22Rv1 (cell line): ENCODE data around the gene COPS6.

Experiments used
- H3K27ac ChIP-seq: fragments of 450-650 bp; 2 replicates; pipeline ENCODE4 v1.5.1; 2017
- CTCF ChIP-seq: fragments of 450-650 bp; IDR thresholded peaks from 2 replicates; pipeline ENCODE4 v1.5.1; 2017; ENCODE audit warnings: mild to moderate bottlenecking
- ZFX ChIP-seq: fragments of 450-650 bp; IDR thresholded peaks from 2 replicates; pipeline ENCODE4 v1.6.1; 2017; ENCODE audit warnings: antibody characterized with exemption, borderline replicate concordance

Gene COPS6

DNA sequence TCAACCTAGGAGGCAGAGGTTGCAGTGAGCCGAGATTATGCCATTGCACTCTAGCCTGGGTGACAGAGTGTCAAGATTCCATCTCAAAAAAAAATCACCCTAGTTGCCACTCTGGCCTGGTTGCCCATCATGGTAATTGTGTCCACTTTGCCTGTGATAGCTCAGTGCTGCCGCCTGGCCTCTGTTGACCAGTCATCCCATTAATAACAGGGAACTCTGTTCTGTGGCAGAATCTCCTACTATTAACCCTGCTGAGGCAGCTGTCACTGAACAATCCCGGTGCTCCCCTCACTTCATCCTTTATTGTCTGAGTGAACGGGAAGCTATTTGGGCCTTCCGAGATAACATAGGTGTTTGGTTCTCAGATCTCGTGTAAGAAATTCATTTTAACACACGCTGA is 21.8 kb upstream of the COPS6 start:
- no peak overlapping the region for H3K27ac ChIP-seq
- TF ChIP-seq CTCF (no peak), ZFX (no peak)

DNA sequence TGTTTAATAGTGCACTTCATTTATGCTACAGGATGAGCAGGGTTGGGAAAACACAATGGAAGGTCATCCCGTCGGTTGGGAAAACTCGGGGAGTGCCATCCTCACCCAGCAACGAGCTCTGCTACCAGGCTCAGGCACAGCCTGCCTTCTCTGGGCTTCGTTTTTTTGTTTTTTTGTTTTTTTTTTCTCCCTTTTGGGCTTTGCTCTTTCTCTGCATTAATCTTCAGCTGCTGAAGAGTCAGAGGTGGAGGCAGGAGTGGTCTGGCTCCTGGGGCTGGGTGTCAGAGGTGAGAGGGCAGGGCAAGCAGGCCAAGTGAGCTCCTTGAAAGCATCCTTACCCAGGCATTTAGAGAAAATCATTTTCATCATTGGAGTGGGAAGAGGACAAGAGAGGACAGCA is 18.8 kb upstream of the COPS6 start:
- no peak overlapping the region for H3K27ac ChIP-seq
- TF ChIP-seq CTCF (no peak), ZFX (no peak)

DNA sequence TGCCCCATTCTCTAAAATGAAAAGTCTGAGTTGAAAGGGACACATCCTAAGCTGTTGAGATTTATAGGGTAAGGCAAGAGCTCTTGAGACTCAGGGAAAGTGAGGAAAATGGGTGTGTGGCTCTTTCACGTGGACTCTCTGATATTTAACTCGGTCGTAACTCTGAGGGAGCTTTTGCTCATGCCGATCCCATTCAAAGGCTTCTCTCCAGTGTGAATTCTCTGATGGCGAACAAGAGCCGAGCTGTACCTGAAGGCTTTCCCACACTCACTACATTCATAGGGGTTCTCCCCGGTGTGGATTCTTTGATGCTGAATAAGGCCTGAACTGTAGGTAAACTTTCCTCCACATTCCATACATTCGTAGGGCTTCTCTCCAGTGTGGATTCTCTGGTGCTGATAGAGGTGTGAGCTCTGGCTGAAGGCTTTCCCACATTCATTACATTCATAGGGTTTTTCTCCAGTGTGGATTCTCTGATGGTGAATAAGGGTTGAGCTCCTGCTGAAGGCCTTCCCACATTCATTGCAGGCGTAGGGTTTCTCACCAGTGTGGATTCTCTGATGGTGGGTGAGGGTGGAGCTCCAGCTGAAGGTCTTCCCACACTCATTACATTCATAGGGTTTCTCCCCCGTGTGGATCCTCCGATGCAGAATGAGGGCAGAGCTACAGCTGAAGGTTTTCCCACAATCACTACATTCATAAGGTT is 17.6 kb upstream of the COPS6 start:
- no peak for TF ChIP-seq CTCF
- no peak for TF ChIP-seq ZFX
- H3K27ac ChIP-seq, result no peak overlapping the region

DNA sequence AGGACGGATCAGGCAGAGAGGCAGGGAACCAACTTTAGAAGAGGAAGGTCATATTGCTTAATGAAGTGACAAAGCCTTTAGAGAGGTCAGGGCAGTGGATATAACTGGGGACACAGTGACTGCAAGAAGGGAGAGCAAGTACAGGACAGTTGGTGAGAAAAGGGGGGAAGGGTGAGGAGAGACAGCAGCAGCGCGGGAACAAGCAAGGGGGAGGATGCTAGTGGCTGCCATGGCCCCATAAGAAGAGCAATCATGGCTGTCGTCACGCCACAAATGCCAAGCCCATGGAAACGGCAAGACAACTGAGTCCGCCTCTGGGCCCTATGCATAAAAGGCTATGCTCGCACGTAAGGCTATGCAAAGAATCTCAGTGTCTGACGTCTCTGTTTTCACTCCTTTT is 16.3 kb upstream of the COPS6 start:
- H3K27ac ChIP-seq, result no peak overlapping the region
- TF ChIP-seq ZFX, result no peak
- TF ChIP-seq CTCF, result no peak

- no peak overlapping the region for H3K27ac ChIP-seq
- TF ChIP-seq ZFX (no peak), CTCF (no peak)
Measured at GRCh38 chr7:100074841-100075240, 13.9 kb upstream of the COPS6 start.

- TF ChIP-seq ZFX (no peak), CTCF (no peak)
Measured at GRCh38 chr7:100075418-100075817, 13.4 kb upstream of the COPS6 start.

DNA sequence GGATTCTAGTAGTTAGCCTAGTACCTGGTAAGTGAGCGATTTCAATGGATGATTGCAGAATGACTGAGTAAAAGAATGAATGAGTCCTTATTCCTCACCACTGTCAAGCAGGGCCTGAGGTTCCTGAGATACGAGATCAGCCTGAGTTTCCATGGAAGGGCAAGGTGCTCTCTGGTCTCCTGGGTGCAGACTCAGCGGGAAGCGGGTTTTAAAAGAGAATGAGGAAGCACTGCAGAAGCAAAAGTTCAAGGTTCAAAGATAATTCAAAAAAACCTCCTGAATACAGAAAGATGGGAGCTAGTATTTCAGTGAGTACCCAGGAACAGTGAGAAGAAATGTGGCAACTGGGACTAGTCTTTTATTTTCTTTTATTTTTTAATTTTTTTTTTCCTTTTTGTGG is 11.6 kb upstream of the COPS6 start:
- no peak overlapping the region for H3K27ac ChIP-seq
- TF ChIP-seq CTCF, result no peak
- TF ChIP-seq ZFX, result no peak

More at GRCh38 chr7:100075418-100075817, 13.4 kb upstream of the COPS6 start:
- H3K27ac ChIP-seq, result no peak overlapping the region
